ENCODE measurements around the gene ADGRV1. TPM values are rescaled to one million over a fixed set of nuclear protein-coding genes. Genes with fewer than 3 reads are reported as not detected.
"Not testable (repeated sequence)": the region's sequence is repeated elsewhere in the genome, so short reads cannot be mapped to it uniquely, and the experiment has no call there.

The ADGRV1 gene
- polyA plus RNA-seq, 3 donors, result 0.18 to 0.33 TPM; not detected in 1

GRCh38 chr5:90579905-90580304 is 21.3 kb downstream of the ADGRV1 start:
- H3K4me2 ChIP-seq (replicated peaks; ENCODE audit: extremely low read depth, low read length, poor library complexity, severe bottlenecking); DNase-seq; H3K79me2 ChIP-seq (ENCODE audit: insufficient read depth, low read length); intact Hi-C loops (cut with micrococcal nuclease); H3K36me3 ChIP-seq (replicated peaks in 1 of 2; ENCODE audit: control insufficient read depth in 1 of 2, insufficient read depth in 2 of 2, low read length in 2 of 2); H3K4me1 Mint-ChIP-seq; H3K27ac ChIP-seq (ENCODE audit: low read depth in 1 of 2, low read length in 2 of 2); H3K27ac Mint-ChIP-seq; H3K4me1 ChIP-seq (ENCODE audit: control insufficient read depth in 1 of 2, insufficient read depth in 2 of 2, low read length in 2 of 2); H3K4me3 ChIP-seq (replicated peaks in 1 of 3; ENCODE audit: low read depth in 2 of 3, low read length in 3 of 3); H3K9me3 ChIP-seq (replicated peaks in 1 of 2; ENCODE audit: control insufficient read depth in 1 of 2, insufficient read depth in 1 of 2, low read length in 2 of 2); H3K4me3 Mint-ChIP-seq; H2AFZ ChIP-seq (ENCODE audit: insufficient read depth, low read depth, low read length, poor library complexity, severe bottlenecking); H4K20me1 ChIP-seq (ENCODE audit: insufficient read depth, low read length); H3K9ac ChIP-seq (ENCODE audit: insufficient read depth, low read length, poor library complexity, severe bottlenecking); H3K27me3 Mint-ChIP-seq (ENCODE audit: low read depth in 3 of 3); H3K36me3 Mint-ChIP-seq; H3K27me3 ChIP-seq (ENCODE audit: control insufficient read depth in 2 of 2, insufficient read depth in 2 of 2, low read length in 2 of 2): not testable (repeated sequence)
- 100% methylated on average over 2 of the region's 2 CpGs for WGBS (ENCODE audit: insufficient coverage)
- peaks cover 3 to 26% (median 13%) of the 10 kb centered on the region in 7 donors for H3K9me3 Mint-ChIP-seq

GRCh38 chr5:90581956-90582355 is 23.4 kb downstream of the ADGRV1 start:
- intact Hi-C loops (cut with micrococcal nuclease), result no loop called here
- Histone ChIP-seq H3K4me3 (replicated peaks in 1 of 3; ENCODE audit: low read depth in 2 of 3, low read length in 3 of 3) (no peak overlapping the region), H3K27me3 (ENCODE audit: control insufficient read depth in 2 of 2, insufficient read depth in 2 of 2, low read length in 2 of 2) (no peaks in the 10 kb centered on the region), H3K27ac (ENCODE audit: low read depth in 1 of 2, low read length in 2 of 2) (no peak overlapping the region), H3K4me1 (ENCODE audit: control insufficient read depth in 1 of 2, insufficient read depth in 2 of 2, low read length in 2 of 2) (no peaks in the 10 kb centered on the region), H3K9ac (ENCODE audit: insufficient read depth, low read length, poor library complexity, severe bottlenecking) (no peak overlapping the region), H3K79me2 (ENCODE audit: insufficient read depth, low read length) (no peaks in the 10 kb centered on the region), H4K20me1 (ENCODE audit: insufficient read depth, low read length) (no peaks in the 10 kb centered on the region), H3K4me2 (replicated peaks; ENCODE audit: extremely low read depth, low read length, poor library complexity, severe bottlenecking) (no peak overlapping the region), H2AFZ (ENCODE audit: insufficient read depth, low read depth, low read length, poor library complexity, severe bottlenecking) (no peak overlapping the region), H3K36me3 (replicated peaks in 1 of 2; ENCODE audit: control insufficient read depth in 1 of 2, insufficient read depth in 2 of 2, low read length in 2 of 2) (no peaks in the 10 kb centered on the region), H3K9me3 (replicated peaks in 1 of 2; ENCODE audit: control insufficient read depth in 1 of 2, insufficient read depth in 1 of 2, low read length in 2 of 2) (no peaks in the 10 kb centered on the region)
- peaks cover 3 to 19% (median 10%) of the 10 kb centered on the region in 7 donors for H3K9me3 Mint-ChIP-seq
- peaks cover 4% of the 10 kb centered on the region for H3K4me1 Mint-ChIP-seq
- no peak for TF ChIP-seq CTCF (IDR thresholded peaks at IDR 0.05)
- H3K36me3 Mint-ChIP-seq, result no peaks in the 10 kb centered on the region
- 100% methylated on average over 1 of the region's 2 CpGs for WGBS (ENCODE audit: insufficient coverage)
- peaks cover 0 to 3% (median 1%) of the 10 kb centered on the region in 3 donors for H3K27me3 Mint-ChIP-seq (ENCODE audit: low read depth in 3 of 3)
- no peak for DNase-seq
- no peak overlapping the region for H3K27ac Mint-ChIP-seq
- H3K4me3 Mint-ChIP-seq, result no peak overlapping the region

All from CD14-positive monocyte (primary cell).